NCI-H128 (cell line): ENCODE measurements around the gene ZNF841.
"Not testable (repeated sequence)": the region's sequence is repeated elsewhere in the genome, so short reads cannot be mapped to it uniquely, and the experiment has no call there.

ENCODE experiments used
- DNase-seq: peaks from one replicate; lab custom pipeline; 2025; ENCODE audit not compliant: unreplicated experiment; lab: John Stamatoyannopoulos, UW

ZNF841 gene

GRCh38 chr19:52069653-52070052 lies 25.9 kb downstream of the ZNF841 start:
- no peak for DNase-seq

GRCh38 chr19:52066258-52066863 lies 29.2 kb downstream of the ZNF841 start:
- no peak for DNase-seq

- no peak for DNase-seq
Observed at GRCh38 chr19:52065399-52065798, 30.2 kb downstream of the ZNF841 start.

GRCh38 chr19:52056480-52056879 lies 39.1 kb downstream of the ZNF841 start:
- DNase-seq, result not testable (repeated sequence)

GRCh38 chr19:52051736-52052135 lies 43.8 kb downstream of the ZNF841 start:
- not testable (repeated sequence) for DNase-seq

- peak; percentile 77 for DNase-seq
Observed at GRCh38 chr19:52048555-52049501, 46.7 kb downstream of the ZNF841 start, which contains the start of gene ZNF432. TSS of gene ZNF432 (minus strand) at chr19:52048838. CDS start at chr19:52046868, 1,970 bp downstream.

- DNase-seq, result no peak
Observed at GRCh38 chr19:52039169-52039568, 56.4 kb downstream of the ZNF841 start.

- no peak for DNase-seq
Observed at GRCh38 chr19:52034051-52034728, 61.4 kb downstream of the ZNF841 start.

GRCh38 chr19:52028780-52029123 lies 66.8 kb downstream of the ZNF841 start:
- DNase-seq, result no peak

GRCh38 chr19:52028027-52028779 lies 67.4 kb downstream of the ZNF841 start, which contains the start of gene ZNF614:
TSS of gene ZNF614 (minus strand) at chr19:52028379. CDS start at chr19:52025745, 2,634 bp downstream.
- DNase-seq, result peak; percentile 77

- DNase-seq, result not testable (repeated sequence)
Observed at GRCh38 chr19:52026255-52026990, 69.1 kb downstream of the ZNF841 start.

- not testable (repeated sequence) for DNase-seq
Observed at GRCh38 chr19:52024478-52024877, 71.1 kb downstream of the ZNF841 start.

- no peak for DNase-seq
Observed at GRCh38 chr19:52022193-52022592, 73.4 kb downstream of the ZNF841 start.

GRCh38 chr19:52020506-52020905 lies 75.1 kb downstream of the ZNF841 start:
- DNase-seq, result no peak
